ENCODE measurements around the gene UGT1A10. TPM values are rescaled to one million over a fixed set of nuclear protein-coding genes. Genes with fewer than 3 reads are reported as not detected.

The UGT1A10 gene
- total RNA-seq, 2 experiments from 2014 or later, result not detected

- Mint-ChIP-seq H3K4me1 (ENCODE audit: low read depth) (no peaks in the 10 kb centered on the region), H3K36me3 (no peaks in the 10 kb centered on the region), H3K4me3 (no peak within 1 kb of the TSS)
Observed at GRCh38 chr2:233778030-233778429, 141.8 kb downstream of the UGT1A10 start, which contains the start of gene MROH2A. MROH2A (plus strand) TSS chr2:233778330; CDS start chr2:233779359, 1,029 bp downstream.

DNA sequence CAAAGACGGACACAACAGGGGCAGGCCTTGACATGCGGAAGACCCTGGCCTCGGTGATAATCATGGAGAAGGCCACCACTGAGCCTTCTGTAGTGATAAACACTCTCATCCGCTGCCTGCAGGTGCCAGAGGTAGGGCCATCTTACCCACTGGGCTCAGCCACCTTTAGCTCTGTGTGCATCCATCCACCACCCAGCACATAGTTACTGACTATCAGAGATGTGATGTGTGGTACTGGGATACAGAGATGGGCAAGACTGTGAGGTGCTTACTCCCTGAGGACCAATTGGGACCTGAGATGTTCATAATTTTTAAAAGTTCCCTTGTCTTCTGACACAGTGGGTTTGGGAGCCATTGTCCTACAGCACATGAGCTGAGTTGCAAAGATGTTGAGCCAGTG lies 143.5 kb downstream of the UGT1A10 start:
- H3K36me3 Mint-ChIP-seq, result no peaks in the 10 kb centered on the region
- H3K4me1 Mint-ChIP-seq (ENCODE audit: low read depth), result no peaks in the 10 kb centered on the region
- H3K9me3 Mint-ChIP-seq, result peaks cover 18% of the 10 kb centered on the region
- intact Hi-C loops (cut with micrococcal nuclease), result no loop called here
- ChIA-PET POLR2A (interaction anchor here (0.6 kb wide), 1 partner anchor 285 kb away, joined by 3 read pairs; no protein-coding TSS in a partner anchor), CTCF (no interaction called here)
- DNase-seq, result no peak
- H3K27ac Mint-ChIP-seq, result no peak overlapping the region
- no peak overlapping the region for H3K4me3 Mint-ChIP-seq
- H3K27me3 Mint-ChIP-seq, result peaks cover 26% of the 10 kb centered on the region

More at GRCh38 chr2:233778030-233778429, 141.8 kb downstream of the UGT1A10 start, which contains the start of gene MROH2A:
- CTCF ChIA-PET, result no interaction called here
- no peak for DNase-seq
- intact Hi-C loops (cut with micrococcal nuclease), result no loop called here
- POLR2A ChIA-PET, result no interaction called here
- Mint-ChIP-seq H3K27ac (no peak within 1 kb of the TSS), H3K27me3 (peaks cover 24% of the 10 kb centered on the region), H3K9me3 (peaks cover 18% of the 10 kb centered on the region)

DNA sequence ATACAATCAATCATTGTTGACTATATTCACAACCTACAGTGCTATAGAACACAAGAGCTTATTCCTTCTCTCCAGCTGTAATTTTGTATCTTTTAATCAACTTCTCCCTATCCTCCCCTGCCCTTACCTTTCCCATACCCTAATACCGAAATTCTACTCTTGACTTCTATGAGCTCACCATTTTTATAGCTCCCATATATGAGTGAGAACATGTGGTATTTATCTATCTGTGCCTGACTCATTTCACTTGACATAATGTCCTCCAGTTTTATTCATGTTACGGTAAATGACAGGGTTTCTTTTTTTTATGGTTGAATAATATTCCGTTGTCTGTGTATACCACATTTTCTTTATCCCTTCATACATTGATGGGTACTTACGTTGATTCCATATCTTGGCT lies 144.5 kb downstream of the UGT1A10 start:
- H3K27ac Mint-ChIP-seq, result no peak overlapping the region
- POLR2A ChIA-PET, result no interaction called here
- H3K9me3 Mint-ChIP-seq, result peaks cover 13% of the 10 kb centered on the region
- peaks cover 29% of the 10 kb centered on the region for H3K27me3 Mint-ChIP-seq
- no peaks in the 10 kb centered on the region for H3K36me3 Mint-ChIP-seq
- H3K4me1 Mint-ChIP-seq (ENCODE audit: low read depth), result no peaks in the 10 kb centered on the region
- DNase-seq, result no peak
- H3K4me3 Mint-ChIP-seq, result no peak overlapping the region
- CTCF ChIA-PET, result no interaction called here
- intact Hi-C loops (cut with micrococcal nuclease), result no loop called here

- Mint-ChIP-seq H3K27me3 (peaks cover 10% of the 10 kb centered on the region), H3K4me3 (no peak overlapping the region), H3K27ac (no peak overlapping the region), H3K36me3 (no peaks in the 10 kb centered on the region), H3K4me1 (ENCODE audit: low read depth) (no peaks in the 10 kb centered on the region), H3K9me3 (no peaks in the 10 kb centered on the region)
- ChIA-PET CTCF (no interaction called here), POLR2A (no interaction called here)
- intact Hi-C loops (cut with micrococcal nuclease), result no loop called here
- no peak for DNase-seq
Observed at GRCh38 chr2:233789554-233789953, 153.3 kb downstream of the UGT1A10 start.

DNA sequence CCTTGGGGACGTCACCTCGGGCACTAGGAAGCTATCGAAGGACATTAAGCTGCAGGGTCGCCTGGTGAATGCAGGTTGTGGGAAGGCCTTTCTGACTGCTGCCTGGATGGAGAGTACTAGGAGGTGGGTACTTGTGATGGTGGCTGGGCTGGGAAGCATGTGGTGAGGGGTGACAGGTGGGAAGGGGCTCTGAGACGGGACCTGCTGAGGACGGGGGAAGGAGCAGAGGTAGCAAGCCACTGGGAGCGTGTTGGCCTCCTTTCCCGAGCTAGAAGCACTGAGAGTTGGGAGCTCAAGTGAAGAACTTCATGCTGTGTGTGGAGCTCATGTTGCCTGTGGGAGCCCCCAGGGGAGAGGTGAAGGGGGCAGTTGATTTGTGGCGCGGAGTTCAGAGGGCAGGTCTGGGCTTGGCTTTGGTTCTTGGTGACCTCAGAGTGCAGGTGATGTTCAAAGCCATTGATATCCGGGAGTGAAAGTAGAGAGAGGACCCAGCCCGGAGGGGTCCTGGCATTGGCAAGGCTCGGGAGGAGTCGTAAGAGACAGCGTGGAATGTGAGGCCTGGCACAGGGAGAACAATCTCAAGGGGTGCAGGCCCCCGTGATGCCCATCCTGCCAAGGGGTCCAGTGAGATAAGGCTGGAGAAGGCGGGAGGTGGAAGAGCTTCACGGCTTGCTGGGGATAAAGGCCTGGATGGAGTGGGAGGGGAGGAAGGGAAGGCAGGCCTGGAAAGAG lies 155.1 kb downstream of the UGT1A10 start:
- ChIA-PET CTCF (interaction anchor here (0.6 kb wide), 1 partner anchor 256 kb away, joined by 3 read pairs; no protein-coding TSS in a partner anchor), POLR2A (no interaction called here)
- Mint-ChIP-seq H3K36me3 (no peaks in the 10 kb centered on the region), H3K27me3 (peaks cover 2% of the 10 kb centered on the region), H3K27ac (no peak overlapping the region), H3K4me1 (ENCODE audit: low read depth) (no peaks in the 10 kb centered on the region), H3K9me3 (no peaks in the 10 kb centered on the region), H3K4me3 (no peak overlapping the region)
- intact Hi-C loops (cut with micrococcal nuclease), result no loop called here
- no peak for DNase-seq

GRCh38 chr2:233791883-233792329 lies 155.7 kb downstream of the UGT1A10 start:
- no peak overlapping the region for H3K27ac Mint-ChIP-seq
- intact Hi-C loops (cut with micrococcal nuclease), result no loop called here
- no peak overlapping the region for H3K4me3 Mint-ChIP-seq
- no peaks in the 10 kb centered on the region for H3K9me3 Mint-ChIP-seq
- no peak for DNase-seq
- no peaks in the 10 kb centered on the region for H3K36me3 Mint-ChIP-seq
- H3K27me3 Mint-ChIP-seq, result no peaks in the 10 kb centered on the region
- ChIA-PET POLR2A (no interaction called here), CTCF (no interaction called here)
- no peaks in the 10 kb centered on the region for H3K4me1 Mint-ChIP-seq (ENCODE audit: low read depth)

DNA sequence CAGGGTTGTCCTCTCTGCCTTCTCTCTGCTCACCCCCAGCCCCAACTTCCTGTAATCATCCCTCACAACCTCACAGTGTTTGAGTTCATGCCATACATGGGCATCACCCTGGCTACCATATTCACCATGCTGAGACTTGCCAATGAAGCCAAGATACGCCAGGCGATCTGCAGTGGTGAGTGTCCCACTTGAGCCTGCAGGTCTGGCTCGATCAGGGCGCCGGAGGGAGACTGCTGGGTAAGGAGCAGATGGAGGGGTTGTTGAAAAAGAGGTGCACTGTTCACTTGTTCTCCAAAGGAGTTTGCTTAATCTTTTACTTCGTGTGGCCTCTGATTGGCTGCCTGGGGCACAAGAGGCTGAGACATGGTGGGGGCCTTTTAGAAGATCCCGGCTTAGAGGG lies 156.5 kb downstream of the UGT1A10 start:
- intact Hi-C loops (cut with micrococcal nuclease), result no loop called here
- Mint-ChIP-seq H3K9me3 (no peaks in the 10 kb centered on the region), H3K4me3 (no peak overlapping the region), H3K4me1 (ENCODE audit: low read depth) (no peaks in the 10 kb centered on the region), H3K36me3 (no peaks in the 10 kb centered on the region), H3K27me3 (no peaks in the 10 kb centered on the region), H3K27ac (no peak overlapping the region)
- POLR2A ChIA-PET, result no interaction called here
- CTCF ChIA-PET, result no interaction called here
- no peak for DNase-seq

- Mint-ChIP-seq H3K9me3 (no peaks in the 10 kb centered on the region), H3K4me1 (ENCODE audit: low read depth) (no peaks in the 10 kb centered on the region), H3K36me3 (no peaks in the 10 kb centered on the region), H3K27me3 (no peaks in the 10 kb centered on the region), H3K4me3 (no peak overlapping the region), H3K27ac (no peak overlapping the region)
- ChIA-PET CTCF (no interaction called here), POLR2A (no interaction called here)
- intact Hi-C loops (cut with micrococcal nuclease), result no loop called here
- DNase-seq, result no peak
Observed at GRCh38 chr2:233793465-233794127, 157.3 kb downstream of the UGT1A10 start.

DNA sequence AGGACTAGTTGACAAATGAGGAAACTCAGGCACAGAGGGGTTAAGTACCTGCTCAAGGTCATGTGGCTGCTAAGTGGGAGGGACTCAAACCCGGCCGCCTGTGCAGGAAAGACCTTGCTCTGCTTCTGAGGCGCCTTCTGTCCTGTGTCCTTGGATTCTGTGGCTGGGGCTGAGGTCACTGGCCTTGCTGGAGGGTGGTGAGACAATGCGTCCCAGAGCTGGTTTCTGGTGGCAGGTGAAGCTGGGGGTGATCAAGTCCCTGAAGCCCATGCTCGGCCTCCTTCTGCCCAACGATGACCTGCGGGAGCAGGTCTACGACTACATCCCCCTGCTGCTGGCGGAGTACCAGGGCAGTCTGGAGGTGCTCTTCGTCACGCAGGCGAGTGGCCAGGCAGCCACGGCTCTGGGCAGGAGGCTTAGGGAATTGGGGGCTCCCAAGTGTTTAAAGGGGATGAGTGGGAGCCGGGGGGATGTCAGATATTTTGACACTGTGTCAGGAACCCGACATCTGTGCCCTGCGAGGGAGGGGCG lies 157.9 kb downstream of the UGT1A10 start:
- ChIA-PET CTCF (no interaction called here), POLR2A (no interaction called here)
- H3K4me1 Mint-ChIP-seq (ENCODE audit: low read depth), result no peaks in the 10 kb centered on the region
- intact Hi-C loops (cut with micrococcal nuclease), result no loop called here
- H3K4me3 Mint-ChIP-seq, result no peak overlapping the region
- no peak overlapping the region for H3K27ac Mint-ChIP-seq
- H3K9me3 Mint-ChIP-seq, result no peaks in the 10 kb centered on the region
- no peaks in the 10 kb centered on the region for H3K36me3 Mint-ChIP-seq
- no peaks in the 10 kb centered on the region for H3K27me3 Mint-ChIP-seq
- DNase-seq, result no peak

DNA sequence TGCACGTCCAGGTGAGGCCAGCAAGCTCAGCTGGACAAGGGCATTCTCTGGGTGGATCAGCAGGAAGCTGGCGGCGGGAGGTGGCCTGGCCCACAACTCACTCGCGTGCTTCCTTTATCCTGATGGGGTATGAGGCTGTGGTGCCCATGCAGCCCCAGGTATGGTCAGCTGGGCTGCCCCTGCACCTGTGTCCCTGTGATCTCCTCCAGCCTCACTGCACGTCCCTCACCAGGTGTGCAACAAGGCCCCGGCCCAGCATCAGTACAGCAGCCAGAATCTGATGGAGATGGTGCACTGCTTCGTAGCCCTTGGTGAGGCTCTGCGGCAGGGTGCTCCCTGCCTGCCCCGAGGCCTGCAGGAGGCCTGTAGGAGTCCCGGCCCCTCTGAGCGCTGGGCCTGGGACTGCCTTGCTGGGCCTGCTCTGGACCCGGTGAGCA lies 159.5 kb downstream of the UGT1A10 start:
- Mint-ChIP-seq H3K4me3 (no peak overlapping the region), H3K4me1 (ENCODE audit: low read depth) (no peaks in the 10 kb centered on the region), H3K27ac (no peak overlapping the region), H3K27me3 (no peaks in the 10 kb centered on the region), H3K36me3 (no peaks in the 10 kb centered on the region), H3K9me3 (no peaks in the 10 kb centered on the region)
- intact Hi-C loops (cut with micrococcal nuclease), result no loop called here
- ChIA-PET POLR2A (no interaction called here), CTCF (no interaction called here)
- peak; percentile 1 for DNase-seq

DNA sequence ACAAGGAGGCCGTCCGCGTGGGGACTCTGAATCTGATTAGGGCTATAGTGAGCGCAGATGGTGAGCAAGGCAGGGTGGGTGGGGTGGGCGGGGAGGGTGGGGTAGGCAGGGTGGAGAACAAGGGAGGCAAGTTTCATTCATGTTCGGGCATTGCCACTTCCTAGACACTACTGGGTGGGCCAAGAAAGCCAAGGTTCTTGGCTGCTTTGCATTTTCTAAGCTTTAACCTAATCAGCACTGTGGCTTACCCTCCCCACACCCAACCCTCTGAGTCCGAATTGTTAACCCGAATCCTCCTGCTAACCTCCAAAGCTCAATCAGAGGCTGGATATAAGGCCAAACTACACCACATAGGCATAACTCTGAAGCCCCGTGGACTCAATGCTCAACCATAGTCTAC lies 160.0 kb downstream of the UGT1A10 start:
- CTCF ChIA-PET, result no interaction called here
- intact Hi-C loops (cut with micrococcal nuclease), result no loop called here
- H3K27me3 Mint-ChIP-seq, result no peaks in the 10 kb centered on the region
- no peaks in the 10 kb centered on the region for H3K9me3 Mint-ChIP-seq
- POLR2A ChIA-PET, result no interaction called here
- no peaks in the 10 kb centered on the region for H3K4me1 Mint-ChIP-seq (ENCODE audit: low read depth)
- H3K27ac Mint-ChIP-seq, result no peak overlapping the region
- no peaks in the 10 kb centered on the region for H3K36me3 Mint-ChIP-seq
- no peak overlapping the region for H3K4me3 Mint-ChIP-seq
- DNase-seq, result no peak

DNA sequence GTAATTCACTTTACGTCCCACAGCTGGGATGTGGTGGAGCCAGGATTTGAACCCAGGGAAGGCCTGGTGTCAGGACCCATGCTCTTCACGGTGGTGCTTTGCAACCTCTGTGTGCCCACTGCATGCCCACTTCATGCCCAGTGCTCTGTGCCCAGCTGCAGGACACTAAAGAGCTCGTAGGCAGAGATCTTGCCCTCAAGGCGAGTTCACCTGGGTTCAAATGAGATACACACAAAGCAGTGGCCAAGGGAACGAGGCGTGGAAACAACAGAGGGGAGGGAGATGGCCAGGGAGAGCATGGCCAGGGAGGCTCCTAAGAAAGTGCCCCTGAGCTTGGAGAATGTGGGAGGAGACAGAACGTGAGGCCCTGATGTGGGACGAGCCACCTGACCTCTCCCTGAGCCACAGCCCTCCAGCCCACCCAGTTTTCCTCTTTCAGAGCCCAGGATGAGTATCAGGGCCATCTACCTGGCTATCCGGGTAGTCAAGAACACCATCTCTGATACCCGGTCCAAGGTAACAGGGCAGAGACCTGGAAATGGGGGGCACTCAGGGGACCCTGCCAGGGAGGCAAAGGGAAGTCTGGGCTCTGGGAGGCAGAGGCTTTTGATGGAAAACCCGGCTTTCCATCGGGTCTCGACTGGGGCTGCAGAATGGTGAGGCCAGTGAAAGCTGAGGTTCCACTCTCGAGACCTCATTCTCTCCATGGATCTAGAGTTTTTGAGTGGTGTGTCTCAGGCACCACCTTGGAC lies 162.3 kb downstream of the UGT1A10 start:
- POLR2A ChIA-PET, result no interaction called here
- H3K27ac Mint-ChIP-seq, result no peak overlapping the region
- no peak overlapping the region for H3K4me3 Mint-ChIP-seq
- no peaks in the 10 kb centered on the region for H3K4me1 Mint-ChIP-seq (ENCODE audit: low read depth)
- intact Hi-C loops (cut with micrococcal nuclease), result no loop called here
- DNase-seq, result peak; percentile 1
- no peaks in the 10 kb centered on the region for H3K9me3 Mint-ChIP-seq
- no peaks in the 10 kb centered on the region for H3K27me3 Mint-ChIP-seq
- CTCF ChIA-PET, result no interaction called here
- no peaks in the 10 kb centered on the region for H3K36me3 Mint-ChIP-seq
